Large intestine (tissue), 3 donors: ENCODE results near the gene ARHGAP22. TPM values are rescaled to one million over a fixed set of nuclear protein-coding genes. Genes with fewer than 3 reads are reported as not detected.

Source experiments
- DNase-seq, 2 donors: peaks; one replicate each; pipeline versions ENCODE4 v3.0.0 to v3.0.0-alpha.2; 2013
- H3K27ac ChIP-seq: one replicate; pipeline ENCODE4 v1.5.1; 2013; ENCODE audit warnings: low read length
- H3K27me3 ChIP-seq: 2 replicates; pipeline ENCODE4 v1.6.1; 2013; ENCODE audit warnings: low read length; ENCODE audit not compliant: control insufficient read depth, insufficient read depth
- H3K36me3 ChIP-seq: 2 replicates; pipeline ENCODE4 v1.6.1; 2013; ENCODE audit warnings: low read length; ENCODE audit not compliant: control insufficient read depth, insufficient read depth
- H3K4me1 ChIP-seq: one replicate; pipeline ENCODE4 v1.6.1; 2013; ENCODE audit warnings: low read length; ENCODE audit not compliant: control insufficient read depth, insufficient read depth
- H3K4me3 ChIP-seq: one replicate; pipeline ENCODE4 v1.5.1; 2013; ENCODE audit warnings: low read length
- H3K9me3 ChIP-seq: one replicate; pipeline ENCODE4 v1.6.1; 2013; ENCODE audit warnings: mild to moderate bottlenecking, low read depth, low read length, moderate library complexity; ENCODE audit not compliant: control insufficient read depth
- WGBS: methylation state at CpG from one replicate; pipeline ENCODE4 v1.1.5; 2013; ENCODE audit warnings: low lambda C conversion rate; ENCODE audit not compliant: insufficient coverage; 5-methylcytosine and 5-hydroxymethylcytosine counted together
- polyA plus RNA-seq: library from polyadenylated mRNA; unstranded; fragments of 120-200 nt; gene quantifications from one replicate; pipeline ENCODE4 v1.2.1, GENCODE V29; 2013

Gene ARHGAP22
- polyA plus RNA-seq, 1 donor, result 2.7 TPM

DNA sequence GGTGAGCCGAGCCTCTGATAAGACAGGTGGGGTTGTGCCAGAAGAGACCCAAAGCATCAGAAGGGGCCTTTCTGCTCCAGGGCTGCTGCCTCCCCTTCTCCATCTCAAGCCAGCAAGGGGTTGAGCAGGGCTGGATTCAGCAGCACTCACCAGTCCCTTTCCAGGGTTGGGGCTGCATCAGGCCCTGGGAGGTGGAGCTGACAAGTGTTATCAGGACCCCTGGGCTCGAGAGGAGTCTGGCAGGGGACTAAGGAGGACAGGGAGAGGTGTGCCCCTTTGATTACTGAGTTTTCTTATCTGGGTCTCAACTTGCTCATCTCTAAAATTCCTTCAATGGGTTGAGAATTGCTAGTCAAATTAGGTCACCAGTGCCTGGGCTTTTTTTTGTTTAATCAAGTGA, 17.8 kb downstream of the ARHGAP22 start:
- Histone ChIP-seq H3K27ac (no peak overlapping the region), H3K4me1 (no peaks in the 10 kb centered on the region), H3K9me3 (no peaks in the 10 kb centered on the region), H3K27me3 (no peaks in the 10 kb centered on the region), H3K36me3 (no peaks in the 10 kb centered on the region), H3K4me3 (no peak overlapping the region)
- no CpG with 5 or more reads among the region's 2 CpGs for whole genome bisulfite sequencing
- DNase-seq, result no peak

GRCh38 chr10:48582970-48583369, 21.9 kb downstream of the ARHGAP22 start:
- H3K27ac ChIP-seq, result no peak overlapping the region
- H3K4me1 ChIP-seq, result no peaks in the 10 kb centered on the region
- H3K27me3 ChIP-seq, result peaks cover 9% of the 10 kb centered on the region
- no peaks in the 10 kb centered on the region for H3K9me3 ChIP-seq
- H3K36me3 ChIP-seq, result no peaks in the 10 kb centered on the region
- H3K4me3 ChIP-seq, result no peak overlapping the region
- DNase-seq, result no peak
- WGBS, result no CpG with 5 or more reads among the region's 10 CpGs

DNA sequence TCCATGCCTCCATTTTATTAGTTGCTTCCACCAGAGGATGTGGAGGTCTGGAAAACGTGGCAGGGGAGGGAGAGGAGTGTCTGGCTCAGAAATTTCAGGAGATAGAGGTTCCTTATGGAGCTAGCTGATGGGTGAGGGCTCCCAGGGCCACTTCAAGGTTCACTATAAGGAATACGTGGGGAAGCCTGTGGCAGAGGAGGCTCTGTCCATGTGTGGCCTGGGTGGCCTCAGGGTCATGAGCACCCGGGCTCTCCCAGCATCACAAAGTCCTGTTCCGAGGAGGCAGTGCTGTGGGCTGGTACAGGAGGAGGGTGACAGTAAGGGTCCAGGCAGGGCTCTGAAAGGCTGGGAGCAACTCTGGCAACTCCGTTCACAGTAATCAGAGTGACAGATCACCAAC, 24.6 kb downstream of the ARHGAP22 start:
- no peak for DNase-seq
- no peaks in the 10 kb centered on the region for H3K4me1 ChIP-seq
- no CpG with 5 or more reads among the region's 5 CpGs for WGBS
- H3K27ac ChIP-seq, result no peak overlapping the region
- no peak overlapping the region for H3K4me3 ChIP-seq
- H3K36me3 ChIP-seq, result no peaks in the 10 kb centered on the region
- peaks cover 9% of the 10 kb centered on the region for H3K27me3 ChIP-seq
- H3K9me3 ChIP-seq, result no peaks in the 10 kb centered on the region

- Histone ChIP-seq H3K27me3 (peaks cover 9% of the 10 kb centered on the region), H3K4me1 (no peaks in the 10 kb centered on the region), H3K9me3 (no peaks in the 10 kb centered on the region), H3K36me3 (no peaks in the 10 kb centered on the region), H3K4me3 (no peak overlapping the region), H3K27ac (no peak overlapping the region)
- 40% methylated on average over 2 of the region's 8 CpGs for WGBS
- no peak for DNase-seq
These were observed 25.5 kb downstream of the ARHGAP22 start for GRCh38 chr10:48579251-48579960.

- 51% methylated on average over 2 of the region's 5 CpGs for WGBS
- H3K27ac ChIP-seq, result no peak overlapping the region
- DNase-seq, result no peak
These were observed 27.7 kb downstream of the ARHGAP22 start for GRCh38 chr10:48577158-48577557.

DNA sequence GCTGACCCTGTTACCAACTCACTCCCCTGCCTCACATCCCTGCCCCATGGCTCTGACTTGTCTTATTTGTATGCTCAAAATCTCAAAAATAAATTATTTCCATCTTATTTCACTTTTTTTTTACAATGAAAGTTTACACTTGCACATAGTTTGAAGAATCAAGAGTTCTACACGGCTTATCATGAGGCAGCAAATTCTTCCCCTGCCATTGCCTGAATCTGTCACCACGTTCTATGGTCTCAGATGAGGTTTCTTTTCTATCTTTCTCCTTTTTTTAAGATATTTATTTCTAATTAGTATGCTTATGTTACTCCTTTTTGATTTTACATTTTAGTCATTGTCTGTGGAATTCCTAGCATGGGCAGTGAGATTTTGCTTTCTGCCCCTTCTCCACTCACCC, 28.4 kb downstream of the ARHGAP22 start:
- DNase-seq, result no peak
- WGBS, result no CpG with 5 or more reads among the region's 2 CpGs
- Histone ChIP-seq H3K27me3 (peaks cover 9% of the 10 kb centered on the region), H3K27ac (no peak overlapping the region), H3K36me3 (no peaks in the 10 kb centered on the region), H3K9me3 (no peaks in the 10 kb centered on the region), H3K4me1 (no peaks in the 10 kb centered on the region), H3K4me3 (no peak overlapping the region)

More at GRCh38 chr10:48577158-48577557, 27.7 kb downstream of the ARHGAP22 start:
- no peaks in the 10 kb centered on the region for H3K9me3 ChIP-seq
- H3K27me3 ChIP-seq, result peaks cover 9% of the 10 kb centered on the region
- H3K4me3 ChIP-seq, result no peak overlapping the region
- no peaks in the 10 kb centered on the region for H3K36me3 ChIP-seq
- H3K4me1 ChIP-seq, result no peaks in the 10 kb centered on the region

DNA sequence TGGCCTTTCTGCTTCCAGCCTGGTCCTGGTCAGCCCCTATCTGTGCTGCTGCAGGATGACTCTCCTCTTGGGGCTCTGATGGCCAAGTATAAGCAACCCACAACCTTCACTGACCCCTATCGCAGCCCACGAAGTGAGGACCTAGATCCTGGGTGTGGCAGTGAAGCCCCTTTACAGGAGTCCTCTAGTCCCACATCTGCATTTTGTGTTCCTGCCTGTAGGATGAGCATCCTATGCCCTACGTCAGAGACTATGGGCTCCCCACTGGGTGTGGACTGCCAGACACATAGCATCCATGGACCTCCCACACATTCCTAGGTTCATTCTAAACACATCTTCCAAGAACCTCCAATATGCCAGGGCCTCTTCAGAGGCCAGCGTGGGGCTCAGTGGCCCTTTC, 29.0 kb downstream of the ARHGAP22 start:
- H3K4me1 ChIP-seq, result no peaks in the 10 kb centered on the region
- no peaks in the 10 kb centered on the region for H3K9me3 ChIP-seq
- no peak for DNase-seq
- no peaks in the 10 kb centered on the region for H3K36me3 ChIP-seq
- no peak overlapping the region for H3K27ac ChIP-seq
- no peak overlapping the region for H3K4me3 ChIP-seq
- WGBS, result no CpG with 5 or more reads among the region's 4 CpGs
- peaks cover 9% of the 10 kb centered on the region for H3K27me3 ChIP-seq

- Histone ChIP-seq H3K4me1 (no peaks in the 10 kb centered on the region), H3K27me3 (peaks cover 8% of the 10 kb centered on the region), H3K9me3 (no peaks in the 10 kb centered on the region), H3K27ac (no peak overlapping the region), H3K36me3 (no peaks in the 10 kb centered on the region), H3K4me3 (no peak overlapping the region)
- DNase-seq, result no peak
- no CpG with 5 or more reads among the region's 6 CpGs for WGBS
These were observed 30.0 kb downstream of the ARHGAP22 start for GRCh38 chr10:48574817-48575380.

- no peaks in the 10 kb centered on the region for H3K36me3 ChIP-seq
- H3K4me1 ChIP-seq, result no peaks in the 10 kb centered on the region
- DNase-seq, result no peak
- WGBS, result no CpG with 5 or more reads among the region's 5 CpGs
- no peak overlapping the region for H3K27ac ChIP-seq
- H3K9me3 ChIP-seq, result no peaks in the 10 kb centered on the region
- H3K27me3 ChIP-seq, result peaks cover 3% of the 10 kb centered on the region
- H3K4me3 ChIP-seq, result no peak overlapping the region
These were observed 30.5 kb downstream of the ARHGAP22 start for GRCh38 chr10:48574322-48574796.

DNA sequence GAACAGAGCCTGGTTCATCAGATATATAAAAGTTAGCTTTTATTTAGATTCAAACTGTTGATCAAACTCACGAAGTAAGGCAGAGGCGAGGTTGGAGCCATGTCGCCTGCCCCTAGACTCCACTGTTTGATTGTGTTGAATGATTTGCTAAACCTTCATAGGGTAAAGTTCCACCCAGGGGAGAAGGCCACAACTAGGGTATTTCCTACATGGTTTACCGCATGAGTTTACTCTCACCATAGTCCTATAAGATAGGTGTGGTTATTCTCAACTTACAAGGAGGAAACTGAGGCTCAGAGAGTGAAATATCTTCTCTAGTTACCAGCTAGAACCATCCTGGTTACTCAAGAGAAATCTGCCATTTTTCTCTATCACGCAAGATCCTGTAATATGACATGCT, 31.8 kb downstream of the ARHGAP22 start:
- no peaks in the 10 kb centered on the region for H3K36me3 ChIP-seq
- no peak for DNase-seq
- WGBS, result 100% methylated on average over 2 of the region's 5 CpGs
- H3K4me1 ChIP-seq, result no peaks in the 10 kb centered on the region
- no peak overlapping the region for H3K4me3 ChIP-seq
- no peaks in the 10 kb centered on the region for H3K9me3 ChIP-seq
- no peak overlapping the region for H3K27ac ChIP-seq
- H3K27me3 ChIP-seq, result no peaks in the 10 kb centered on the region

- H3K27ac ChIP-seq, result no peak overlapping the region
These were observed 32.5 kb downstream of the ARHGAP22 start for GRCh38 chr10:48572414-48572813.

More at GRCh38 chr10:48572414-48572813, 32.5 kb downstream of the ARHGAP22 start:
- Histone ChIP-seq H3K4me1 (no peaks in the 10 kb centered on the region), H3K27me3 (no peaks in the 10 kb centered on the region), H3K9me3 (no peaks in the 10 kb centered on the region), H3K4me3 (no peak overlapping the region), H3K36me3 (no peaks in the 10 kb centered on the region)
- no peak for DNase-seq
- no CpG with 5 or more reads among the region's 2 CpGs for WGBS
